Activated CD8-positive, alpha-beta T cell treated with anti-CD3 and anti-CD28 coated beads for 36 hours (primary cell): ENCODE measurements around the gene PIK3R1. TPM values are rescaled to one million over a fixed set of nuclear protein-coding genes. Genes with fewer than 3 reads are reported as not detected.

Experiments
- ATAC-seq: fragments of 200-7000 bp; cut with Tn5 transposase; one replicate; pipeline ENCODE4 v1.10.0; 2021; ENCODE audit warnings: mild to moderate bottlenecking, moderate library complexity
- CTCF ChIA-PET: fragments of 350-600 bp; sonication (Branson Sonifier 250); formaldehyde crosslinking; loops from one replicate; lab custom pipeline; 2021; ENCODE audit warnings: antibody characterized with exemption; lab: Charles Lee
- POLR2A ChIA-PET: fragments of 350-600 bp; sonication (Branson Sonifier 250); formaldehyde crosslinking; loops from one replicate; lab custom pipeline; 2021; ENCODE audit warnings: antibody characterized with exemption; lab: Charles Lee
- DNase-seq: peaks from one replicate; pipeline ENCODE4 v3.0.0-alpha.2; 2020
- H3K27ac Mint-ChIP-seq: one replicate; pipeline ENCODE4 v1.8.0; 2021; ENCODE audit warnings: mild to moderate bottlenecking, mixed read lengths
- H3K27me3 Mint-ChIP-seq: one replicate; pipeline ENCODE4 v1.8.0; 2021; ENCODE audit warnings: mixed read lengths
- H3K36me3 Mint-ChIP-seq: one replicate; pipeline ENCODE4 v1.8.0; 2021; ENCODE audit warnings: low read depth, mixed read lengths
- H3K4me1 Mint-ChIP-seq: one replicate; pipeline ENCODE4 v1.8.0; 2021; ENCODE audit warnings: low read depth, mixed read lengths
- H3K4me3 Mint-ChIP-seq: one replicate; pipeline ENCODE4 v1.8.0; 2021; ENCODE audit warnings: mild to moderate bottlenecking, moderate library complexity, mixed read lengths
- H3K9me3 Mint-ChIP-seq: one replicate; pipeline ENCODE4 v1.8.0; 2021; ENCODE audit warnings: mixed read lengths
- intact Hi-C: fragments of 100-400 bp; cut with micrococcal nuclease; formaldehyde crosslinking; loops from one replicate; pipeline ENCODE4 v1.10.0; 2022
- total RNA-seq, 2 experiments: library from RNA; stranded (reverse); gene quantifications; one replicate each; pipeline ENCODE4 v1.2.3, GENCODE V29; 2021
- TF ChIP-seq, protein P1 (sequence below): fragments of 200-600 bp; IDR thresholded peaks from one replicate; pipeline ENCODE4 v1.8.0; 2022; ENCODE audit warnings: antibody characterized with exemption, mild to moderate bottlenecking

PIK3R1 gene
- total RNA-seq, result 10 to 100 TPM; 55.4 to 57.6 TPM

DNA sequence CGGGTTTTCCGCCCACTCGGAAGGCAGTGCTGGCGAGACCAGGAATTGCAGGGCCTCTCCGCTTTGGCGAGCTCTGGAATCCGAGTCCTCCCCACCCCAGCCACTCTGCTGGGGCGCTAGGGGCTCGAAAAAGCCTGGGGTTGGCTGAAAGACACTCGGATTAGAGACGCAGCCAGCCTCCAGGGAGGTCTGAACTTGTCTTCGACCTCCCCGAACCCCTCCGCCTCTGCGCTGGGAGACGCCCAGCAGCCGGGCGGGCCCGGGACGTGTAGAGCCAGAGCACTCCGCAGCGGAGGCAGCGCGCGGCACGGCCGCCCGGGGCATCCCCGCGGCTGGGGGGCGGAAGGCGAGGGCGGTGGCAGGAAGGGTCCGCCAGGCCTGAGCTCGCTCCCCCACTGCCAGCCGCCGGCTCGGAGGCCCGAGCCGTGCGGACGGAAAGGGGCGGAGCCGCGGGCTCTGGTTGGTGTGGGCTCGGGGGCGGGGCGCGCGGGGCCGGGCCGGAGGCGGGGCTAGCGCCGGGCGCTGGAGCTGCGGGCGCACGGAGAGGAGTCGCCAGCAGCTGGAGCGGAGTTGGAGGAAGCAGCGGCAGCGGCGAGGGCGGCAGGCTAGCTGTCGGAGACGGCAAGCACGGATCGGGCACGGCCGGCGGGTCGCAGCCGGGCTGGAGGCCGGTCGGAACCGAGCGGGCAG, at the start of gene PIK3R1:
Gene PIK3R1 (plus strand): TSS at position 549 of the 690 bp plus-strand sequence. CDS start 10,920 bp downstream, outside the sequence.
- H3K27ac Mint-ChIP-seq, result peak within 1 kb of the TSS; percentile 97
- TF ChIP-seq, protein P1, sequence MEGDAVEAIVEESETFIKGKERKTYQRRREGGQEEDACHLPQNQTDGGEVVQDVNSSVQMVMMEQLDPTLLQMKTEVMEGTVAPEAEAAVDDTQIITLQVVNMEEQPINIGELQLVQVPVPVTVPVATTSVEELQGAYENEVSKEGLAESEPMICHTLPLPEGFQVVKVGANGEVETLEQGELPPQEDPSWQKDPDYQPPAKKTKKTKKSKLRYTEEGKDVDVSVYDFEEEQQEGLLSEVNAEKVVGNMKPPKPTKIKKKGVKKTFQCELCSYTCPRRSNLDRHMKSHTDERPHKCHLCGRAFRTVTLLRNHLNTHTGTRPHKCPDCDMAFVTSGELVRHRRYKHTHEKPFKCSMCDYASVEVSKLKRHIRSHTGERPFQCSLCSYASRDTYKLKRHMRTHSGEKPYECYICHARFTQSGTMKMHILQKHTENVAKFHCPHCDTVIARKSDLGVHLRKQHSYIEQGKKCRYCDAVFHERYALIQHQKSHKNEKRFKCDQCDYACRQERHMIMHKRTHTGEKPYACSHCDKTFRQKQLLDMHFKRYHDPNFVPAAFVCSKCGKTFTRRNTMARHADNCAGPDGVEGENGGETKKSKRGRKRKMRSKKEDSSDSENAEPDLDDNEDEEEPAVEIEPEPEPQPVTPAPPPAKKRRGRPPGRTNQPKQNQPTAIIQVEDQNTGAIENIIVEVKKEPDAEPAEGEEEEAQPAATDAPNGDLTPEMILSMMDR, result peak; percentile 20
- peaks cover 16% of the 10 kb centered on the region for H3K9me3 Mint-ChIP-seq
- no peaks in the 10 kb centered on the region for H3K27me3 Mint-ChIP-seq
- CTCF ChIA-PET, result interaction anchor here (0.7 to 6.0 kb wide), 9 partner anchors 13 to 71 kb away, joined by 3 to 46 read pairs (median 5); no protein-coding TSS in a partner anchor
- peak within 1 kb of the TSS; percentile 97 for H3K4me3 Mint-ChIP-seq
- H3K36me3 Mint-ChIP-seq, result peaks cover 27% of the 10 kb centered on the region
- peak; percentile 84 for ATAC-seq
- intact Hi-C loops, result loop anchor here (5.0 kb wide), 2 partner anchors 37 to 52 kb away; no protein-coding TSS in a partner anchor
- POLR2A ChIA-PET, result interaction anchor here (0.6 to 3.2 kb wide), 18 partner anchors 9 to 1049 kb away, joined by 3 to 16 read pairs (median 6); no protein-coding TSS in a partner anchor
- DNase-seq, result peak; percentile 94
- peaks cover 37% of the 10 kb centered on the region for H3K4me1 Mint-ChIP-seq

DNA sequence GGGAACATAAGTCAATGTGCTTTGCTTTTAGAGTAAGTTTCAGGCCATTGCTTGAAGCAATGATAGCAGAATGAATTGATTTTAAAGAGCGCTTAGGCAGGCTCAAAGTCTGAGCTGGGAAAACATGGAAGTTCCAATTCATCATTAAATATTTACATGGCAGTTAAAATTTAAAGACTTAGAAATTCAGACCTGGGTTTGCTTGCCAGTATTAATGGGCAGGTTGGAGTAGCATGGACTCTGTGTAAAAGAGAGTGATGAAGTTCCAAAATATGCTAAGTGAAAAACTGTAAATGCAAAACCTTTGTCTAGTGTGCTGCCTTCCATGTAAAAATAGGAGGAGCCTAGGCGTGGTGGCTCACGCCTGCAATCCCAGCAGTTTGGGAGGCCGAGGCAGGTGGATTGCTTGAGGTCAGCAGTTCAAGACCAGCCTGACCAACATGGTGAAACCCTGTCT, 48.3 kb upstream of the PIK3R1 start:
- no peaks in the 10 kb centered on the region for H3K36me3 Mint-ChIP-seq
- POLR2A ChIA-PET, result no interaction called here
- ATAC-seq (no peak), DNase-seq (no peak)
- no peak overlapping the region for H3K27ac Mint-ChIP-seq
- no peaks in the 10 kb centered on the region for H3K9me3 Mint-ChIP-seq
- no peaks in the 10 kb centered on the region for H3K4me1 Mint-ChIP-seq
- H3K27me3 Mint-ChIP-seq, result no peaks in the 10 kb centered on the region
- CTCF ChIA-PET, result no interaction called here
- H3K4me3 Mint-ChIP-seq, result no peak overlapping the region
- TF ChIP-seq, protein P1, result no peak
- intact Hi-C loops, result no loop called here

DNA sequence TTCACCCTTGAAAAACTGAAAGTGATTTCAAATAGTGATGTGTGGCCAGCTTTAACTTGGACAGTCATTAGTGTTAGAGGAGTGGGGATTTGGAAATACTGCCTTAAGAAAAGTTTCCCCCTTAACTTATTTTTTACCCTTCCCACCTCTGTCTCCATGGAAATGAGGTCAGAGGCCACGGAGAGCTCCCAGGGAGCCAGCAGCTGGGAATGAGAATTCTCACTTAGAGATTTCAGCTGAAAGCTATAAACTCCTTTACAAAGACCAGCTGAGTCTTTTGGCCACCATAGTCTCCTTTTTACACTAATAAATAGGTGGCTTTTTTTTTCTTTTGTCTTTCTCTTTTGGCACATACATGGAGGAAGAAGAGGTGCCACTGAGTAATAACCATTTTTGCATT, 45.7 kb upstream of the PIK3R1 start:
- POLR2A ChIA-PET, result no interaction called here

DNA sequence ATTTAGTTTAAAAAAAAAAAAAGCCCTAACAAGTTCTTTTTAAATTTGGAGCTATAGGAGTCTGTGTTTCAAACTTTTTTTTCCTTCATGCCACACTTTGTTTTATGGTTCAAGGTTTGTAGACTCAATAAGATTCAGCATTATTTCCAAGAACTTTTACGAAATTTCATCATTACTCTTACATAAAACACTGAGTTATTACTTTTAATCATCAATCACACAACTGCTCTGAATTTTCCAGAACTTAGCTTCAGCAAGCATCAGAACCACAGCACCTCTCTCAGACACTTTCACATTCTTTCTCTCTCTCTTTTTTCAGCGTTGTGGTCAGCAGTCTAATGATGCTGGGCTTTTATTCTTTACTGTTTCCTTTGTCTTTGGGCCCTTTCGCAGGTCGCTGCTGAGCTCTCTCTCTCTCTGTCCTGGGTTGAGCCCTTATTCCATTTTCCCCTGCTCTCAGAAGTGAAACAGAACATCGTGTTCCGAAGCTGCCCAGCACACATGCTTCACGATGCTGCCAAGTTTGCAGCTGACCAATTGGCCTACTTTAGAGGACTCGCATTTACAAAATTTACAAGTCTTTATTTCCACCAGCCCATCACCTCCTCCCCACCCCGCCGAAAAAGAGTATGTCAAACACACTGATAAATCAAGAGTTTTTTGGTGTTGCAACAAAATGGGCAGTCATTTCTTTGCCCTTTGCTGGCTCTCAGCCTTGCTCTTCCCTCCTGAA, 44.6 kb upstream of the PIK3R1 start:
- CTCF ChIA-PET, result no interaction called here

More for the DNA sequence above, 45.7 kb upstream of the PIK3R1 start:
- CTCF ChIA-PET, result no interaction called here
- H3K27me3 Mint-ChIP-seq, result no peaks in the 10 kb centered on the region
- intact Hi-C loops, result no loop called here
- TF ChIP-seq, protein P1, result no peak
- ATAC-seq, result no peak
- no peak overlapping the region for H3K27ac Mint-ChIP-seq
- no peaks in the 10 kb centered on the region for H3K36me3 Mint-ChIP-seq
- no peaks in the 10 kb centered on the region for H3K4me1 Mint-ChIP-seq
- no peak for DNase-seq
- H3K9me3 Mint-ChIP-seq, result no peaks in the 10 kb centered on the region
- no peak overlapping the region for H3K4me3 Mint-ChIP-seq

More for the DNA sequence above, 44.6 kb upstream of the PIK3R1 start:
- no peaks in the 10 kb centered on the region for H3K4me1 Mint-ChIP-seq
- H3K4me3 Mint-ChIP-seq, result no peak overlapping the region
- no peak for DNase-seq
- H3K9me3 Mint-ChIP-seq, result no peaks in the 10 kb centered on the region
- ATAC-seq, result no peak
- TF ChIP-seq, protein P1, result no peak
- intact Hi-C loops, result no loop called here
- POLR2A ChIA-PET, result no interaction called here
- no peaks in the 10 kb centered on the region for H3K36me3 Mint-ChIP-seq
- no peaks in the 10 kb centered on the region for H3K27me3 Mint-ChIP-seq
- no peak overlapping the region for H3K27ac Mint-ChIP-seq
